ENCODE measurements around the gene ULK4. TPM values are rescaled to one million over a fixed set of nuclear protein-coding genes. Genes with fewer than 3 reads are reported as not detected.
"Not testable (repeated sequence)": the region's sequence is repeated elsewhere in the genome, so short reads cannot be mapped to it uniquely, and the experiment has no call there.

ULK4 gene
- total RNA-seq, 1 donor from 2014 or later: 18.4 TPM

GRCh38 chr3:41579861-41580260 is 382.0 kb downstream of the ULK4 start:
- DNase-seq (ENCODE audit: low spot score): no peak

GRCh38 chr3:41578798-41579197 is 383.1 kb downstream of the ULK4 start:
- DNase-seq (ENCODE audit: low spot score): no peak

DNA sequence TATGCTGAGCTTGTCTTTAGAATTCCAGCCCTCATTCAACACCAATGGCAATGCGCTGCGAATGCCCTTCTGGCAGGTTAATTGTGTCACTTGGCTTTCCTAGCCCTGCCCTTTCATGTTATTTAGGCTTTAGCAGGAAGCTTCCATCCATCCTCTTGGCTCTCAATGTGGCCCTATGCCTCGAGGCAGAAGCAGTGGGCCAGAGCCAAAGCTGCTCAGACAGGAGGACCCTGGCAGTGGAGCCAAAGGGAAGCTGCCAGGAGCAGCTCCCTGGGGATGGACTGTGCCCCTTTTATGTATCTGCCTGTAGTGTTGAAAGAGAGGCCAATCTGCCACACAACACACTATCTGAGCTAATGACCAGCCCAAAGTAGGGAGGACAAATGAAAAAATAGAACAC is 386.2 kb downstream of the ULK4 start:
- DNase-seq (ENCODE audit: low spot score): no peak

- no peak for DNase-seq (ENCODE audit: low spot score)
These were observed 387.0 kb downstream of the ULK4 start for GRCh38 chr3:41574900-41575299.

GRCh38 chr3:41573591-41573990 is 388.3 kb downstream of the ULK4 start:
- DNase-seq (ENCODE audit: low spot score): no peak

DNA sequence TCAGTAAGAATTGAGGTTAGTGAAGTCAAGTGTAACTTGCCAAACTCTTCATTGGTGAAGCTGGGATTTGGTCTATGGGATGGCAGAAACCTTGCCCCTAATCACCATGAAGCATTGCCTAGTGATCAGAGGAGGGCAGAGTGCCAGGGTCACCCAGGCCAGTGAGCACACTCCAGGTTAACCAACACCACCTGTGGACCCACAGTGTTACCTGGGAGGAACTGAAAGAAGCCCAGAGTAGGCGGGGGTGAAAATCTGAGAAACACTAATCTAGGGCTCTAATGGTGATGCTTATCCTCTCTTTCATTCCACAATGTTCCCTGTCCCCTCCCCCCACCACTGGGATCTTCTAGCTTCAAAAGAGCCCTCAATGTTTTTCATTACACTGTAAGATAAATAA is 389.8 kb downstream of the ULK4 start:
- DNase-seq (ENCODE audit: low spot score): no peak

- no peak for DNase-seq (ENCODE audit: low spot score)
These were observed 392.1 kb downstream of the ULK4 start for GRCh38 chr3:41569632-41570305.

DNA sequence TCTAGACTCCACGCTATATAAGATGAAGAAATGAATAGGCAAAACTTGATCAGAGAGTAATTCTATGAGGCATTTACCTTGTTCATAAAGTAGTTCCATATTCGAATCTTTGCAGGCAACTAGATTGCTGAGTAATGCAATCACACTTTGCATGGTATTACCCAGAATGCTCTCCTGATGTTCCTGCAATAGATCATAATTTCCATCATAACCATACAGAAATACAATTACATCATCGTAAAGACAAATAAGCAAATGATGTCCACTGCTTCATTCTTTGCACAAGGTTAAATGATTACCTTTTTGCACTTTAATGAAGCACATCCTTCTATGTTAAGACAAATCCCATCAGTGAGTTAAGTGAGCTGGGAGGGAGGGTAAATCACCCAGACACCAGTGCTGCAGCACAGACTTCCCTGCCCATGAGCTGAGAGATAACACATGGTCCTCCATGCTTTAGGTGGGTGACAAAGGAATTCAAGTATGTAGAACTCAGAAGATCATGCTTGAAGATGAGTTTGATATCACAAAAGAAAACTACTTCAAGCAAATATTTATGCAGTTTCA is 395.9 kb downstream of the ULK4 start:
- no peak for DNase-seq (ENCODE audit: low spot score)

DNA sequence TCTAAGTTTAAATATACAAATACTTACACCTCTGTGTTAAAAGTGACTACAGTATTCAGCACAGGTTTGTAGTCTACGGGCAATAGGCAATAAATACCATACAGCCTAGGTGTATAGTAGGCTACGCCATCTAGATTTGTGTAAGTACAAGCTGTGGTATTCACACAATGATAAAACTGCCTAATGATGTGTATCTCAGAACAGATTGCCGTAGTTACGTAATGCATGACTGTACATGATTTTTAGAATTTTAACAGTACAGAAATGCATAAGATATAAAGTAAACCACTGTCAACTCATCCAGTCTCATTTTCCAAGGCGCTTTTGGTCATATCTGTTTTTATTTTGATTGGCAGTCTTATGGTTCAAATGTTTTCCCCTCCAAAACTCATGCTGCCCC is 396.9 kb downstream of the ULK4 start:
- DNase-seq (ENCODE audit: low spot score): no peak

- not testable (repeated sequence) for DNase-seq (ENCODE audit: low spot score)
These were observed 405.7 kb downstream of the ULK4 start for GRCh38 chr3:41556245-41556644.

GRCh38 chr3:41532976-41533375 is 428.9 kb downstream of the ULK4 start:
- DNase-seq (ENCODE audit: low spot score): no peak

DNA sequence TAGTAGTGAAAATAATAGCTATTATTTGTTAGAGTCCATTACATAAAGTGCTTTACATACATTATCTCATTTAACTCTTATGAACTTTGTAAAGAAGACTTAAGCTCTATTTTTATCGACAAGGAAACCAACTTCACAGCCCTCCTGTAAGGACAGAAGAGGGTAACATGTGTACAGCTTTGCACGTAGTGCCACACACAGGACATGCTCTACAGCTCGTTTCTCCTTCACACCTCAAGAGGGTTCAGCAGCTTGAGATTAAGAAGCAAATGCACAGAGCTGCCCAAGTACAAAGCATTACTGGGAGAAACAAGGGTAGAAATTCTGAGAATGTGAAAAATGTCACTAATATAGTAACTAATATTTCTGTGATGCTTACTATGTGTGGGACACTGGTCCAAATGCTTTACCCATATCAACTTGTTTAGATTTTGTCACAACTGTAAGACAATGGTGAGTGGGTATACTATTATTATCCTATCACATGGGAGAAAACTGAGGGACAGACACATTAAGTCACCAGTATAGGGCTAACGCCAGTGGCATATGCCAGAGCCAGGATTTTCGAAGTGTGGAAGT is 434.8 kb downstream of the ULK4 start:
- DNase-seq (ENCODE audit: low spot score): no peak

DNA sequence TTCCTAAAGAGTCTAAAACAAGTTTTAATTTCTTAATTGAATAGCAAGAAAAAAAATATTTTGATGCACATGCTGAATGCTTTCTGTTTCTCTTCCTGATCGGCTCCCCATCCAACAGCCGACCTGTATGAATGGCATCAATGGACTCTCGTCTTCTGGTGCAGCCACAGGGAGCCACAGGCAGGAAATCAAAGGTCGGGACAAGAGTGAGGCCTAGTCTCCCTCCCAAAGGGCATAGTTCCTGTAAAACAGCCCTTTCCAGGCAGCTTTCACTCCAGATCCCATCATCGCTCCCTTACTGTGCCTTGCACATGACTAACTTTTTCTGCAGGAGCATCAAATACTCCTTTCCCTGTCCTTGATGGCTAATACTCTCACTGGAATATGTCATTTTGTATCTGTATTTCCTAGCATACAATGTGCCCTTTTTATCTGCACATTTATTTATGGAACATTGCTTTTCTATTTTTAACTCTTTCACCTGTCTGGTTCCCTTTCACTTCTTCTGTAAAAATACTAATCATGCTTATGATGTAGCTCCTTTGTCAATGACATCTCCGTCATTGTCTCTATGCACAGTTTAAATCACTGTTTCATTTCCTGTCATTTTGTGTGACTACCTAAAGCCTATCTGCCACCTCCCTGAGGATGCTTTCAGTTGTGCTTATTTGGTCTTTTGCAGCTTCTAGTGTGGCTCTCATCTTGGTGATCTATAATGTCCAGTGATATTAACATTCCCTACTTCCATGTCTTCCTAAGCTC is 436.4 kb downstream of the ULK4 start:
- no peak for DNase-seq (ENCODE audit: low spot score)

GRCh38 chr3:41523897-41524296 is 438.0 kb downstream of the ULK4 start:
- no peak for DNase-seq (ENCODE audit: low spot score)

DNA sequence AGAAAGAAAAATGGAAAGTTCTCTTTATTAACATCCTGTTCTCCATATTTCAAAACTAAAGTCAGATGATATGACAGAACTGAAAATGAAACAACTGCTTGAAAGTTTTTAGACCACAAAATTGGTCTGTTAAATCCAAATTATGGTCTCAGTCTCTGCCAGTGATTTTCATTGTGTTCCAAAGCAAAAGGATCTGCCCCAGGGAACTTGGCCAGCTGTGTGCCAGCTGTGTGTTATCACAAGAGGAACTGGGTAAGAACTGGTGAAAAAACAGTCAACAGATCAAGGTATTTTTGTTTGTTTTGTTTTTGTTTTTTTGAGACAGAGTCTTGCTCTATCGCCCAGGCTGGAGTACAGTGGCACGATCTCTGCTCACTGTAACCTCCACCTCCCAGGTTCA is 439.3 kb downstream of the ULK4 start:
- no peak for DNase-seq (ENCODE audit: low spot score)

DNA sequence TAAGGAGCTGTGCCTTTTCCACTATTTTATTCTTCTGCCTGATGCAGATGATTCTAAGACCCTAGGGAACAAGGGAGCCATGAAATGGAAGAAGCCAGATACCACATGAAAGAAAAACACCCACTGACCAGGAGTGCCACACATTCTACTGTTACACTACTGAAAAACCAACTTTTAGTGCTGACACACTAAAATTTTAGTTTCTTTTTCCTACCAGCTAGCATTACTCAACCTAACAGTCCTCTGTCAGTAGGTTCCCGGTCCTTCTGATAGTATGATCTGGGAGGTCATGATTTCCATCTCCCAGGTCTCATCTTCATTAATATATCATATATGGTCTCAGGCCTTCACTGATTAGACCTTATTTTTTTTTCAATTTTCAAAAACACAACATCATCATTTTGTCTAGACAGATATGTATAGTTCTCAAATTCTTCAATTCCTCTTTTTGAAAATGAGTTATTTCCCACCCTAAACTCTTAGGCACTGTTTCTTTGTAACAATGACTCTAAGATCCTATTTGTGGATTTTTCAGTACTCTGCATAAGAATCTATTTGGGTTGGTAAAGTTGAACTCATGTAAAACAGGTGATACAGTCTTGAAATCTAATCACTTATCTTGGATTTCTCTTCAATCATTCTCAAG is 440.8 kb downstream of the ULK4 start:
- DNase-seq (ENCODE audit: low spot score): no peak

- no peak for DNase-seq (ENCODE audit: low spot score)
These were observed 442.2 kb downstream of the ULK4 start for GRCh38 chr3:41519746-41520145.

DNA sequence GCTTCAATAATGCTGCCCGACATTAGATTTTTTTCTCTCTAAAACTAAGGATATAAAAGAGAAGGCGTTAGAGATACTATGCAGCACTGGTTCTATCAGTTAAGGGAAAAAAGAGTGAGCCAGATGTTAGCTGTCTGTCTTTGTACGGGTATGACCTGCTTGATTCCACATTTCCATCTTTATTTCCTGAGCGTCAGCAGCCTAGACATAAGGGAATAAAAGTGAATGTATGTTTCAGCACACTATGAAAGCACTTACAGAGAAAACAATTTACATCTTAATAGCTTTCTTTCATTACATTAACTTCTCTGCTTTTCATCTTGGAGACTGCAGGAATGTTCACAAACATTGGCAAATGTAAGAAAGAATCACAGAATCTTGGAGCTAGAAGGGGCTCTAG is 443.3 kb downstream of the ULK4 start:
- DNase-seq (ENCODE audit: low spot score): no peak

DNA sequence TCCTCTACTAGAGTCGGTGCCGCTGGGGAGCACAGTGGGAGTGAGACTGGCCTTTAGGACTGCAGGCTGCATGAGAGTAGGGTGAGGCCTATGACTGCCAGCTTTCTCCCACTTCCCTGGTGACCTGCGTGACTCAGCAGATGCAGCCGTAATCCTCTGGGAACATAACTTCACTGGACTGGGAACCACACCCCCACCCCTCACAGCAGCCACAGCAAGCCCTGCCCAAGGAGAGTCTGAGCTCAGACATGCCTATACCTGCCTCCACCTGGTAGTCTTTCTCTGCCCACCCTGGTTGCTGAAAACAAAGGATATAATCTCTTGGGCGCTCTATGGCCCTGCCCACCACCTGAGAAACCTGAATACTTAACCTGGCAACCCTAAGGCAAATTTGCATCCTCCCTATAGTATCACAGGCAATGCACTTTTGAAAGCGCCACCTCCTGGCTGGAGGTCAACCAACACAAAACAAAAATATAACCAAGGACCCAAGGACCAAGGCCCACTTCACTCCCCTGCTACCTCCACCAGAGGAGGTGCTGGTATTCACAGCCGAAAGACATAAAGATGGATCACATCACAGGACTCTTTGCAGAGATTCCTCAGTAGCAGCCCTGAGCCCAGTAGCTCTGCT is 453.7 kb downstream of the ULK4 start:
- DNase-seq (ENCODE audit: low spot score): no peak

GRCh38 chr3:41507336-41508062 is 454.4 kb downstream of the ULK4 start:
- no peak for DNase-seq (ENCODE audit: low spot score)

DNA sequence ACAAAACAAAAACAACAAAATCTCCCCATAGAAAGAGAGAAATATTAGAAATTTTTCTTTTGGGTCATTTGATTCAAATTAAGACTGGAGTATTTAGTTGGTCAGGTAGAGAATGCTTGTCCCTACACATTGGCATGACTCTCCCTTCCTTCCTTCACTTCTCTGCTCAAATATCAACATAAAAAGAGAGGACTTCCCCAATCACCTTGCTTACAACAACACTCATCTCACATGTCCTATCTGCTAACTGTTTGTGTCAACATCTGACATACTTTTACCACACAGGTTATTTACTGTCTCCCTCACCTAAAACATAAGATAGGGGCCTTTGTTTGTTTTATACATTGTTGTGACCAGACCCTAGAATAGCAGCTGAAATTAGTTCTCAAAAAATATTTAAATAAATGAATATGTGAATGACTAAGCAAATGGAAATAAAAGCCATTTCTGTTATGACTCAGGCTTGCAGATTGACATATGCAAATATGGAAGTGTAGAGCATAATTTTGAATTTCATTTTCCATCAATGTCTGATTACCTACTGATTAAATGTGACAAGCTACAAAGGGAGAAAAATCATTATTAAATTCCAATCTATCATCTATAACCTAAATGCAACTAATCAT is 457.8 kb downstream of the ULK4 start:
- DNase-seq (ENCODE audit: low spot score): no peak
